Measurements from ENCODE around the gene GSTK1. TPM values are rescaled to one million over a fixed set of nuclear protein-coding genes. Genes with fewer than 3 reads are reported as not detected.

Gene GSTK1
- total and polyA plus RNA-seq, 9 of the 15 experiments (the other 6 are each of a cell fraction or from before 2014, with no cell fraction given) = 155 to 441 (median 233) TPM

- FAIRE-seq = peak; percentile 91
- CTCF ChIA-PET (ENCODE audit: low intra/inter-chr PET ratio) = interaction anchor here (0.6 to 2.7 kb wide), 6 partner anchors 26 to 247 kb away, joined by 3 to 39 read pairs (median 4); no protein-coding TSS in a partner anchor
- BruUV-seq (replicated peaks) = no TSS peak
- TF ChIP-seq TEAD4 (IDR thresholded peaks at IDR 0.05; ENCODE audit: low read length) (peak; percentile 57; the same call in 1 of the 2 replicates), TEAD4 (CRISPR knock-in tag; IDR thresholded peaks at IDR 0.05; ENCODE audit: borderline replicate concordance) (no peak), RAD21 (CRISPR knock-in tag; conservative IDR thresholded peaks at IDR 0.05 in 1 of 2, IDR thresholded peaks at IDR 0.05 in 1 of 2) (peak; percentile 98 to 99), ZNF140 (CRISPR knock-in tag; IDR thresholded peaks at IDR 0.05) (no peak), CC2D1A (IDR thresholded peaks at IDR 0.05) (peak; percentile 74), CBX3 (IDR thresholded peaks at IDR 0.05; ENCODE audit: borderline replicate concordance in 1 of 2, low read length in 2 of 2) (peak in 1 of 2 experiments; percentile 49; a peak in 1 of 3 replicates), REST (IDR thresholded peaks at IDR 0.05; ENCODE audit: borderline replicate concordance) (peak; percentile 94), REST (CRISPR knock-in tag; IDR thresholded peaks at IDR 0.05; ENCODE audit: low read depth) (no peak), MED1 (CRISPR knock-in tag; IDR thresholded peaks at IDR 0.05; ENCODE audit: borderline replicate concordance) (no peak)
- TF ChIP-seq, protein P1, sequence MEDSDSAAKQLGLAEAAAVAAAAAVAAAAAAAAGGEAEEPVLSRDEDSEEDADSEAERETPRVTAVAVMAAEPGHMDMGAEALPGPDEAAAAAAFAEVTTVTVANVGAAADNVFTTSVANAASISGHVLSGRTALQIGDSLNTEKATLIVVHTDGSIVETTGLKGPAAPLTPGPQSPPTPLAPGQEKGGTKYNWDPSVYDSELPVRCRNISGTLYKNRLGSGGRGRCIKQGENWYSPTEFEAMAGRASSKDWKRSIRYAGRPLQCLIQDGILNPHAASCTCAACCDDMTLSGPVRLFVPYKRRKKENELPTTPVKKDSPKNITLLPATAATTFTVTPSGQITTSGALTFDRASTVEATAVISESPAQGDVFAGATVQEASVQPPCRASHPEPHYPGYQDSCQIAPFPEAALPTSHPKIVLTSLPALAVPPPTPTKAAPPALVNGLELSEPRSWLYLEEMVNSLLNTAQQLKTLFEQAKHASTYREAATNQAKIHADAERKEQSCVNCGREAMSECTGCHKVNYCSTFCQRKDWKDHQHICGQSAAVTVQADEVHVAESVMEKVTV (CRISPR knock-in tag; IDR thresholded peaks at IDR 0.05) = peak; percentile 96
These were observed 22.7 kb upstream of the GSTK1 start for GRCh38 chr7:143240291-143241168.

More at GRCh38 chr7:143240291-143241168, 22.7 kb upstream of the GSTK1 start:
- H2AFZ ChIP-seq (ENCODE audit: low read depth, low read length) = peak overlapping the region; percentile 11; the same call in 1 of the 2 replicates
- no peaks in the 10 kb centered on the region for H3K9me1 ChIP-seq (ENCODE audit: control insufficient read depth, insufficient read depth, low read length)
- no peaks in the 10 kb centered on the region for H4K20me1 ChIP-seq (replicated peaks; ENCODE audit: control insufficient read depth, insufficient read depth, low read length)
- H3K79me2 ChIP-seq (ENCODE audit: control insufficient read depth, insufficient read depth, low read length) = no peaks in the 10 kb centered on the region
- no peaks in the 10 kb centered on the region for H3K27me3 ChIP-seq (ENCODE audit: control insufficient read depth in 2 of 2, insufficient read depth in 2 of 2, low read length in 2 of 2)
- peak; percentile 97 for ATAC-seq
- in situ Hi-C loops (cut with MboI) (loop anchor here (10.0 kb wide), 1 partner anchor 64 kb away; no protein-coding TSS in a partner anchor), intact Hi-C loops (cut with micrococcal nuclease) (loop anchor here (1.0 to 5.0 kb wide), 6 partner anchors 17 to 257 kb away; no protein-coding TSS in a partner anchor)
- POLR2A ChIA-PET = interaction anchor here (0.6 to 1.4 kb wide), 12 partner anchors 9 to 75 kb away, joined by 3 to 9 read pairs (median 4); partner anchors contain the start of gene TAS2R39
- H3K9me3 ChIP-seq (replicated peaks; ENCODE audit: control insufficient read depth, insufficient read depth, low read depth, low read length) = peaks cover 3% of the 10 kb centered on the region
- no peaks in the 10 kb centered on the region; a peak in 1 of 5 replicates for H3K4me1 ChIP-seq (replicated peaks in 1 of 2; ENCODE audit: control insufficient read depth in 2 of 2, insufficient read depth in 2 of 2, low read length in 2 of 2)
- no peak overlapping the region for H3K4me2 ChIP-seq (ENCODE audit: insufficient read depth, low read length)
- peak; percentile 78 to 87 (median 84) for DNase-seq (ENCODE audit: extremely low read depth in 1 of 4, low spot score in 3 of 4)
- no peaks in the 10 kb centered on the region for H3K36me3 ChIP-seq (ENCODE audit: control insufficient read depth, insufficient read depth, low read length)
- whole genome bisulfite sequencing (ENCODE audit: insufficient coverage, low coverage, missing lambda C conversion rate) = 5% methylated on average over 9 of the region's 9 CpGs
- no peak overlapping the region for H3K4me3 ChIP-seq
- no peak overlapping the region for H3K27ac ChIP-seq (ENCODE audit: extremely low read depth, low read depth, low read length)
- no peak overlapping the region for H3K9ac ChIP-seq (ENCODE audit: insufficient read depth in 1 of 2, low read depth in 2 of 2, low read length in 2 of 2)

Measured in K562 (cell line).